Measurements from ENCODE around the gene EGFR. TPM values are rescaled to one million over a fixed set of nuclear protein-coding genes. Genes with fewer than 3 reads are reported as not detected.

Gene EGFR
- total RNA-seq, 1 experiment from 2014 or later = 50.0 TPM

DNA sequence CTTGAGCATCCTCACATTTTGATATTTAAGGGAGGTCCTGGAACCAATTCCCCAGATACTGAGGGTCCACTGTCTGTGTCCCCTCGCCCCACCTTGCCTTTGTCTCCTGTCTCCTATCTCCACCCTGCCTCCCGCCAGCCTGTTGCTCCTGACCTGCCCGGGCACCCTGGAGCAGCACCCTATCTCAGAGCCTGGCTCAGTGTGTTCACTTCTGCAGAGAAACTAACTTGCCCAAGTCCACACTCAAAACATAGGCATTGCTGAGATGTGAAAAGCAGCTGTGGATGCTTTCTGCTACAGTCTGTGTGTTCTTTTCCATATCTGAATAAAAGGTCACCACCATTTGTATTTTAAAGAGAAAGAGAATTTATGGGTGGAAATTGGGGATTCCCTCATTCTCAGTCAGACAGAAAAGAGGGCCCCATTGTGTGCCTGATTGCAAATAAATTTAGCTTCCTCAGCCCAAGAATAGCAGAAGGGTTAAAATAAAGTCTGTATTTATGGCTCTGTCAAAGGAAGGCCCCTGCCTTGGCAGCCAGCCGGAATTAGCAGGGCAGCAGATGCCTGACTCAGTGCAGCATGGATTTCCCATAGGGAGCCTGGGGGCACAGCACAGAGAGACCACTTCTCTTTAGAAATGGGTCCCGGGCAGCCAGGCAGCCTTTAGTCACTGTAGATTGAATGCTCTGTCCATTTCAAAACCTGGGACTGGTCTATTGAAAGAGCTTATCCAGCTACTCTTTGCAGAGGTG is 161.3 kb downstream of the EGFR start:
- POLR2A ChIA-PET (ENCODE audit: unreplicated experiment) = no interaction called here
- Histone ChIP-seq H3K79me2 (ENCODE audit: low read length) (no peaks in the 10 kb centered on the region), H3K9ac (ENCODE audit: low read length) (no peak overlapping the region), H3K27me3 (ENCODE audit: low read length) (no peaks in the 10 kb centered on the region), H3K4me3 (ENCODE audit: low read length) (no peak overlapping the region), H3F3A (ENCODE audit: low read length, unreplicated experiment) (no peaks in the 10 kb centered on the region), H3K4me2 (ENCODE audit: low read length) (no peak overlapping the region), H2AFZ (ENCODE audit: low read length) (no peak overlapping the region), H3K4me1 (ENCODE audit: insufficient read depth, low read length) (peaks cover 6% of the 10 kb centered on the region), H3K9me3 (ENCODE audit: low read length) (no peaks in the 10 kb centered on the region), H4K20me1 (ENCODE audit: low read length) (no peaks in the 10 kb centered on the region), H3K36me3 (ENCODE audit: low read depth, low read length) (peaks cover 43% of the 10 kb centered on the region), H3K9me2 (replicated peaks; ENCODE audit: low read length) (no peaks in the 10 kb centered on the region), H3K27ac (ENCODE audit: low read length) (no peak overlapping the region)
- BruUV-seq (replicated peaks) = no TSS peak
- DNase-seq (no peak), ATAC-seq (no peak)
- CTCF ChIA-PET = no interaction called here
- TF ChIP-seq EZH2phosphoT487 (IDR thresholded peaks at IDR 0.05; ENCODE audit: borderline replicate concordance, low read length) (no peak), EZH2 (IDR thresholded peaks at IDR 0.05; ENCODE audit: low read length, unreplicated experiment) (no peak)
- TF ChIP-seq, protein P1, sequence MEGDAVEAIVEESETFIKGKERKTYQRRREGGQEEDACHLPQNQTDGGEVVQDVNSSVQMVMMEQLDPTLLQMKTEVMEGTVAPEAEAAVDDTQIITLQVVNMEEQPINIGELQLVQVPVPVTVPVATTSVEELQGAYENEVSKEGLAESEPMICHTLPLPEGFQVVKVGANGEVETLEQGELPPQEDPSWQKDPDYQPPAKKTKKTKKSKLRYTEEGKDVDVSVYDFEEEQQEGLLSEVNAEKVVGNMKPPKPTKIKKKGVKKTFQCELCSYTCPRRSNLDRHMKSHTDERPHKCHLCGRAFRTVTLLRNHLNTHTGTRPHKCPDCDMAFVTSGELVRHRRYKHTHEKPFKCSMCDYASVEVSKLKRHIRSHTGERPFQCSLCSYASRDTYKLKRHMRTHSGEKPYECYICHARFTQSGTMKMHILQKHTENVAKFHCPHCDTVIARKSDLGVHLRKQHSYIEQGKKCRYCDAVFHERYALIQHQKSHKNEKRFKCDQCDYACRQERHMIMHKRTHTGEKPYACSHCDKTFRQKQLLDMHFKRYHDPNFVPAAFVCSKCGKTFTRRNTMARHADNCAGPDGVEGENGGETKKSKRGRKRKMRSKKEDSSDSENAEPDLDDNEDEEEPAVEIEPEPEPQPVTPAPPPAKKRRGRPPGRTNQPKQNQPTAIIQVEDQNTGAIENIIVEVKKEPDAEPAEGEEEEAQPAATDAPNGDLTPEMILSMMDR (conservative IDR thresholded peaks at IDR 0.05; ENCODE audit: low read depth, low read length) = no peak
- intact Hi-C loops (cut with micrococcal nuclease) = no loop called here

DNA sequence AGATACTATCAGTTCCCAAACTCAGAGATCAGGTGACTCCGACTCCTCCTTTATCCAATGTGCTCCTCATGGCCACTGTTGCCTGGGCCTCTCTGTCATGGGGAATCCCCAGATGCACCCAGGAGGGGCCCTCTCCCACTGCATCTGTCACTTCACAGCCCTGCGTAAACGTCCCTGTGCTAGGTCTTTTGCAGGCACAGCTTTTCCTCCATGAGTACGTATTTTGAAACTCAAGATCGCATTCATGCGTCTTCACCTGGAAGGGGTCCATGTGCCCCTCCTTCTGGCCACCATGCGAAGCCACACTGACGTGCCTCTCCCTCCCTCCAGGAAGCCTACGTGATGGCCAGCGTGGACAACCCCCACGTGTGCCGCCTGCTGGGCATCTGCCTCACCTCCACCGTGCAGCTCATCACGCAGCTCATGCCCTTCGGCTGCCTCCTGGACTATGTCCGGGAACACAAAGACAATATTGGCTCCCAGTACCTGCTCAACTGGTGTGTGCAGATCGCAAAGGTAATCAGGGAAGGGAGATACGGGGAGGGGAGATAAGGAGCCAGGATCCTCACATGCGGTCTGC is 162.2 kb downstream of the EGFR start:
- Histone ChIP-seq H3F3A (ENCODE audit: low read length, unreplicated experiment) (no peaks in the 10 kb centered on the region), H3K4me3 (ENCODE audit: low read length) (no peak overlapping the region), H3K27me3 (ENCODE audit: low read length) (no peaks in the 10 kb centered on the region), H3K9ac (ENCODE audit: low read length) (no peak overlapping the region), H3K79me2 (ENCODE audit: low read length) (no peaks in the 10 kb centered on the region), H3K9me2 (replicated peaks; ENCODE audit: low read length) (no peaks in the 10 kb centered on the region), H3K4me1 (ENCODE audit: insufficient read depth, low read length) (peaks cover 16% of the 10 kb centered on the region), H3K36me3 (ENCODE audit: low read depth, low read length) (peaks cover 43% of the 10 kb centered on the region), H3K27ac (ENCODE audit: low read length) (no peak overlapping the region), H2AFZ (ENCODE audit: low read length) (no peak overlapping the region), H3K4me2 (ENCODE audit: low read length) (no peak overlapping the region), H4K20me1 (ENCODE audit: low read length) (no peaks in the 10 kb centered on the region), H3K9me3 (ENCODE audit: low read length) (no peaks in the 10 kb centered on the region)
- intact Hi-C loops (cut with micrococcal nuclease) = no loop called here
- DNase-seq (no peak), ATAC-seq (no peak)
- ChIA-PET CTCF (no interaction called here), POLR2A (ENCODE audit: unreplicated experiment) (no interaction called here)
- no TSS peak for BruUV-seq (replicated peaks)
- TF ChIP-seq EZH2 (IDR thresholded peaks at IDR 0.05; ENCODE audit: low read length, unreplicated experiment) = no peak

DNA sequence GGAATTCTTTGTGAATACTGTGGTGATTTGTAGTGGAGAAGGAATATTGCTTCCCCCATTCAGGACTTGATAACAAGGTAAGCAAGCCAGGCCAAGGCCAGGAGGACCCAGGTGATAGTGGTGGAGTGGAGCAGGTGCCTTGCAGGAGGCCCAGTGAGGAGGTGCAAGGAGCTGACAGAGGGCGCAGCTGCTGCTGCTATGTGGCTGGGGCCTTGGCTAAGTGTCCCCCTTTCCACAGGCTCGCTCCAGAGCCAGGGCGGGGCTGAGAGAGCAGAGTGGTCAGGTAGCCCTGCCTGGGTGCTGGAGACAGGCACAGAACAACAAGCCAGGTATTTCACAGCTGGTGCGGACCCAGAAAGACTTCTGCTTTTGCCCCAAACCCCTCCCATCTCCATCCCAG is 162.9 kb downstream of the EGFR start:
- no peak for ATAC-seq
- no peak overlapping the region for H3K4me2 ChIP-seq (ENCODE audit: low read length)
- H3K9me2 ChIP-seq (replicated peaks; ENCODE audit: low read length) = no peaks in the 10 kb centered on the region
- CTCF ChIA-PET = no interaction called here
- no peaks in the 10 kb centered on the region for H3K9me3 ChIP-seq (ENCODE audit: low read length)
- no peaks in the 10 kb centered on the region for H3K27me3 ChIP-seq (ENCODE audit: low read length)
- no TSS peak for BruUV-seq (replicated peaks)
- H3K79me2 ChIP-seq (ENCODE audit: low read length) = no peaks in the 10 kb centered on the region
- H3K4me3 ChIP-seq (ENCODE audit: low read length) = no peak overlapping the region
- no peak for DNase-seq
- no peaks in the 10 kb centered on the region for H3F3A ChIP-seq (ENCODE audit: low read length, unreplicated experiment)
- H4K20me1 ChIP-seq (ENCODE audit: low read length) = no peaks in the 10 kb centered on the region
- peaks cover 23% of the 10 kb centered on the region for H3K4me1 ChIP-seq (ENCODE audit: insufficient read depth, low read length)
- TF ChIP-seq EZH2 (IDR thresholded peaks at IDR 0.05; ENCODE audit: low read length, unreplicated experiment) = no peak
- TF ChIP-seq, protein P1 (conservative IDR thresholded peaks at IDR 0.05; ENCODE audit: low read depth, low read length) = no peak
- TF ChIP-seq EZH2phosphoT487 (IDR thresholded peaks at IDR 0.05; ENCODE audit: borderline replicate concordance, low read length) = no peak
- H3K36me3 ChIP-seq (ENCODE audit: low read depth, low read length) = peaks cover 43% of the 10 kb centered on the region
- no peak overlapping the region for H2AFZ ChIP-seq (ENCODE audit: low read length)
- no peak overlapping the region for H3K27ac ChIP-seq (ENCODE audit: low read length)
- POLR2A ChIA-PET (ENCODE audit: unreplicated experiment) = no interaction called here
- intact Hi-C loops (cut with micrococcal nuclease) = no loop called here
- no peak overlapping the region for H3K9ac ChIP-seq (ENCODE audit: low read length)
